ENCODE results near the gene FARS2. TPM values are rescaled to one million over a fixed set of nuclear protein-coding genes. Genes with fewer than 3 reads are reported as not detected.
A peak's percentile ranks its signal among the peaks of the same experiment; 100 is the strongest.

FARS2 gene
- total RNA-seq, 3 donors from 2014 or later = 12.0 to 29.6 (median 24.3) TPM

DNA sequence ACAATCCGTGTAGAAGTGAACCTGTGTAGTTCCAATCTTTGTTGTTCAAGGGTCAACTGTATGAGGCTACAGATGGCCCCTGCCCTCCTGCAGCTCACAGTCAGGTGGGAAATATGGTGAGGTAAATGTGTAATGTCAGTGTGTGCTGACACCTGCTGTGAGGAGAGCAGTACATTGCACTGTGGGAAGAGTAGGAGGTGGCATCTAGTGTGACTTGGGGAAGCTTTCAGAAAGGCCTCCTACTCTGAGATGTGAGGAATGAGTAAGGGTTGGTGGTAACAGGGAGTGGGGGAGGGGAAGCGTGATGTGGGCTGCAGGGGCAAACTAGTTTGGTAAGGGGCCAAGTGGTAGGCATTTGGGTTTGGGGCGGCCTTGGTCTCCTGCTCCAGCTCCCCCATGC lies 188.8 kb downstream of the FARS2 start:
- no peaks in the 10 kb centered on the region for H3K9me3 ChIP-seq
- H3K4me1 ChIP-seq = no peaks in the 10 kb centered on the region
- no peaks in the 10 kb centered on the region for H3K27me3 ChIP-seq
- DNase-seq (ENCODE audit: low spot score in 2 of 2) = no peak
- no peak overlapping the region for H3K27ac ChIP-seq
- intact Hi-C loops (cut with DNase I; ENCODE audit: low total_unique reads) = no loop called here
- no peak overlapping the region for H3K4me3 ChIP-seq
- no peaks in the 10 kb centered on the region for H3K36me3 ChIP-seq
- TF ChIP-seq POLR2A (IDR thresholded peaks at IDR 0.05) (no peak), POLR2AphosphoS5 (IDR thresholded peaks at IDR 0.05) (no peak)
- TF ChIP-seq, protein P1, sequence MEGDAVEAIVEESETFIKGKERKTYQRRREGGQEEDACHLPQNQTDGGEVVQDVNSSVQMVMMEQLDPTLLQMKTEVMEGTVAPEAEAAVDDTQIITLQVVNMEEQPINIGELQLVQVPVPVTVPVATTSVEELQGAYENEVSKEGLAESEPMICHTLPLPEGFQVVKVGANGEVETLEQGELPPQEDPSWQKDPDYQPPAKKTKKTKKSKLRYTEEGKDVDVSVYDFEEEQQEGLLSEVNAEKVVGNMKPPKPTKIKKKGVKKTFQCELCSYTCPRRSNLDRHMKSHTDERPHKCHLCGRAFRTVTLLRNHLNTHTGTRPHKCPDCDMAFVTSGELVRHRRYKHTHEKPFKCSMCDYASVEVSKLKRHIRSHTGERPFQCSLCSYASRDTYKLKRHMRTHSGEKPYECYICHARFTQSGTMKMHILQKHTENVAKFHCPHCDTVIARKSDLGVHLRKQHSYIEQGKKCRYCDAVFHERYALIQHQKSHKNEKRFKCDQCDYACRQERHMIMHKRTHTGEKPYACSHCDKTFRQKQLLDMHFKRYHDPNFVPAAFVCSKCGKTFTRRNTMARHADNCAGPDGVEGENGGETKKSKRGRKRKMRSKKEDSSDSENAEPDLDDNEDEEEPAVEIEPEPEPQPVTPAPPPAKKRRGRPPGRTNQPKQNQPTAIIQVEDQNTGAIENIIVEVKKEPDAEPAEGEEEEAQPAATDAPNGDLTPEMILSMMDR (IDR thresholded peaks at IDR 0.05) = no peak

DNA sequence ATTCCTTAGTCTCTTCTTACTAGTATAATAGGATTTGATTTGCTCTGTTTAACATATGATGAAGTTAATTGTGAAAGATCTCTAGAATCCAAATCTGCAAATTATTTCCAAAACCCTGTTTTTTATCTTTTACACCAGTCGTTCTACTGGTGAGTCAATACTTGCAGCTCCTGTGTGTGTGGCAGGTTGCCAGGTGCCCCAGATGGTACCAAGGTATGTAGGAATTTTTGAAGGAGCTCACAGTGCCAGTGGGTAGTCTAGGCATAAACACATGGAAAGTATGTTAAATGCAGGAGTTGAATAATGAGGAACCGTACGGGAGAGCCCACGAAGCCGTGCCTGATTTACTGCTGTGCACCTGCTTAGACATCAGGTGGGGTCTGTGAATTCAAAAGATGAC lies 192.2 kb downstream of the FARS2 start:
- no peaks in the 10 kb centered on the region for H3K27me3 ChIP-seq
- no peaks in the 10 kb centered on the region for H3K36me3 ChIP-seq
- no peak for DNase-seq (ENCODE audit: low spot score in 2 of 2)
- H3K4me1 ChIP-seq = no peaks in the 10 kb centered on the region
- no peak overlapping the region for H3K27ac ChIP-seq
- no peak overlapping the region for H3K4me3 ChIP-seq
- TF ChIP-seq, protein P1 (IDR thresholded peaks at IDR 0.05) = no peak
- TF ChIP-seq POLR2AphosphoS5 (IDR thresholded peaks at IDR 0.05) (no peak), POLR2A (IDR thresholded peaks at IDR 0.05) (no peak)
- H3K9me3 ChIP-seq = no peaks in the 10 kb centered on the region
- intact Hi-C loops (cut with DNase I; ENCODE audit: low total_unique reads) = no loop called here

DNA sequence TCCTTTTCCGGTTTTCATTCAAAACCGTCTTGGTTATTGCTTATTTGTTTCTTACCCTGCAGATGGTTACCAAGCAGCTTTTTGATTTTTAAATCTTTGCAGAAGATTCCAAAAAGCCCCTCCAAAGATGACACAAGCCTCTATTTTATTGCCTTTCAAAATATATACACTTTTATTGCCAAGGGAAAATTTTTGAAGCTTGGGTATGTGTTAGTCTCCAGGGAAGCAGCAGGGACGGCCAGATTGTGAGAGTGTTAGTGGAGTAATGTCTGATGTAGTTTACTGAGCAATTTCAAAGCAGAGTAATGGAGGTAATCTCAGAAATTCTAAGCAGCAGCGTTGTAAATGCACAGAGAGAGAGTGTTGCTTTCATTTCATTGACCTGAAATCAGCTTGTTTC lies 193.8 kb downstream of the FARS2 start:
- Histone ChIP-seq H3K27me3 (no peaks in the 10 kb centered on the region), H3K4me3 (no peak overlapping the region), H3K27ac (no peak overlapping the region), H3K9me3 (no peaks in the 10 kb centered on the region), H3K36me3 (no peaks in the 10 kb centered on the region), H3K4me1 (peaks cover 0 to 7% of the 10 kb centered on the region in 2 donors)
- no peak for DNase-seq (ENCODE audit: low spot score in 2 of 2)
- TF ChIP-seq POLR2A (IDR thresholded peaks at IDR 0.05) (no peak), POLR2AphosphoS5 (IDR thresholded peaks at IDR 0.05) (no peak)
- TF ChIP-seq, protein P1 (IDR thresholded peaks at IDR 0.05) = no peak
- intact Hi-C loops (cut with DNase I; ENCODE audit: low total_unique reads) = no loop called here

DNA sequence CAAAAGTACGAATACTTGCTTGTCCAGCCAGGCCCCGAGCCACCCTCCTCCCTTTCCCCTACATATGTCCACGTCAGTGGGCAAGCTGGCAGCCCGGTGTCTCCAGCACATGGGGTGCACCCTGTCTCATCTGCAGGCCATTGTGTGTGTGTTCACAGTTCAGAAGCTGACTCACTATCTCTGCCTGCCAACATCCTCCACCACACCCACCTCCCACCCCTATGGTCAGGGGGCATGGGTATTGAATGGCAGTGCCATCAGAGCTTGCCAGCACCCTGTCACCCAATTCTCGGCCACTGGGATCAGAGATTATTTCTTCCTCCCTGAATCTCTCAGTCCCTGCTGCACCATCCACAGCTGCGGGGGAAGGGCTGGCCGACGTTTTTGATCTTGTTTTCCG lies 195.7 kb downstream of the FARS2 start:
- intact Hi-C loops (cut with DNase I; ENCODE audit: low total_unique reads) = no loop called here
- H3K27ac ChIP-seq = peak overlapping the region; percentile 85 to 93

DNA sequence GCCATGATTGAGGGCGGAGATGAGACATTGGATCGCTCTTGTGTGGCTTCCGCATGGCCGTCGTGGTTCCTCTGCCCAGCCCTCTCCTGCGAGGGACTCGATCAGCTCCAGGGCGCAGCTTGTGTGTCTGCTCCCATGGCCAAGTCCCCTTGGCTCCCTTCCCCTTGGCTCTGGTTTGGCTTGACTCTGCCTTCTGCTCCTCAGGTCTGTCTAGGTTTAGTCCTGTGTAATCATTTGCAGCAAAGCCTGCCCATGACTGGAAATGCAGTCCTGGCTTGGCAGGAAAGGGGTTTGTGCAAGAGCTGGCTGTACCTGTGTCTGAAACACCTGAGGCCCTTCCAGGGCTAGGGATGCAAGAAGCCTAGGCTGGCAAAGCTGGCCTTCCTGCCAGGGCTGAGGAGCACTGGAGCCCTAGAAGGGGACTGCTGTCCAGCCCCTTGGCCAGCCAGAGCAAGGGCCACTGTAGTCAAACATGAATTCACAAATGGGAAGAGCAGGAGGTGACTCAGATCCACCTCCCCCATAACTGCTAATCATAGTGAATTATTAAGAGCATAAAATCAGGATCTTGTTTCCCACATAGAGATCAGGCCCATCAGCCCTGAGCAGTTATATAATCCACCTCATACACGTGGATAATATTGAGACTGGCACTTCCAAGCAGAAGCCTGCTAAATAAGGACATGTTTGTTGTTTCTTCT lies 196.8 kb downstream of the FARS2 start:
- DNase-seq (ENCODE audit: low spot score in 2 of 2) = peak; percentile 91 to 98
- H3K4me3 ChIP-seq = peak overlapping the region in 2 of 3 donors; percentile 30 to 59
- no peaks in the 10 kb centered on the region for H3K27me3 ChIP-seq
- intact Hi-C loops (cut with DNase I; ENCODE audit: low total_unique reads) = no loop called here
- peaks cover 0 to 7% of the 10 kb centered on the region in 2 donors for H3K4me1 ChIP-seq
- TF ChIP-seq POLR2A (IDR thresholded peaks at IDR 0.05) = no peak
- peak; percentile 32 to 83 (median 53) for TF ChIP-seq POLR2AphosphoS5 (IDR thresholded peaks at IDR 0.05)
- peak overlapping the region; percentile 85 to 93 for H3K27ac ChIP-seq
- H3K9me3 ChIP-seq = no peaks in the 10 kb centered on the region
- no peaks in the 10 kb centered on the region for H3K36me3 ChIP-seq

More for the DNA sequence above, 195.7 kb downstream of the FARS2 start:
- Histone ChIP-seq H3K4me3 (peak overlapping the region in 1 of 3 donors; percentile 59), H3K27me3 (no peaks in the 10 kb centered on the region), H3K36me3 (no peaks in the 10 kb centered on the region), H3K9me3 (no peaks in the 10 kb centered on the region), H3K4me1 (peaks cover 0 to 7% of the 10 kb centered on the region in 2 donors)
- DNase-seq (ENCODE audit: low spot score in 2 of 2) = no peak
- TF ChIP-seq POLR2A (IDR thresholded peaks at IDR 0.05) = no peak
- no peak for TF ChIP-seq POLR2AphosphoS5 (IDR thresholded peaks at IDR 0.05)

DNA sequence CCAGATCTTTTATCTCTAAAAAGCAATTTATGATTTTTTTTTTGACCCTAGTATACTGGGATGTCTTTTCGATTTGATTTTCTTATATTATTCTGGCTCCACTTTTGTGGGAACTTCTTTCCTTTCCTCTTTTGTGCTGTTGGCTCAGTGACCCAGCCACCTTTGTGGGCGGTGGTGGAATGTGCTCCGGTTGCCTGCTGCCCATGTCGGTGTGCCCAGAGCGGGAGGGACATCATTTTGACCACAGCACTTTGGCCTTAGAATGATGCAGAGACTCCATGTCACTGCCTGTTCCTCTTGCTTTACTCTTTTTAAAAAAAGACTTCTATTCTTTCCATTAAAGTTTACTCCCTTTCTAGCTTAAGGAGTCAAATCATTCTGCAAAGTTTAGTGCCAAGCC lies 198.0 kb downstream of the FARS2 start:
- DNase-seq (ENCODE audit: low spot score in 2 of 2) = peak in 1 of 2 donors; percentile 73
- TF ChIP-seq, protein P1 (IDR thresholded peaks at IDR 0.05) = no peak
- TF ChIP-seq POLR2A (IDR thresholded peaks at IDR 0.05) (no peak), POLR2AphosphoS5 (IDR thresholded peaks at IDR 0.05) (no peak)
- Histone ChIP-seq H3K4me1 (peaks cover 0 to 7% of the 10 kb centered on the region in 2 donors), H3K27ac (peak overlapping the region; percentile 62 to 85), H3K9me3 (no peaks in the 10 kb centered on the region), H3K4me3 (no peak overlapping the region), H3K36me3 (no peaks in the 10 kb centered on the region), H3K27me3 (no peaks in the 10 kb centered on the region)
- intact Hi-C loops (cut with DNase I; ENCODE audit: low total_unique reads) = no loop called here
